ENCODE data around the gene GMPR2. TPM values are rescaled to one million over a fixed set of nuclear protein-coding genes. Genes with fewer than 3 reads are reported as not detected.

GMPR2 gene
- total and polyA plus RNA-seq, 2 experiments from 2014 or later, result 60.6 to 70.6 TPM

GRCh38 chr14:24249230-24250021, 16.7 kb downstream of the GMPR2 start:
- Histone ChIP-seq H3F3A (replicated peaks; ENCODE audit: low read depth) (no peaks in the 10 kb centered on the region), H2AFZ (no peak overlapping the region), H3K4me3 (no peak overlapping the region), H3K27me3 (ENCODE audit: insufficient read depth) (no peaks in the 10 kb centered on the region), H3K36me3 (ENCODE audit: insufficient read depth) (no peaks in the 10 kb centered on the region), H3K9me2 (ENCODE audit: insufficient read depth) (no peaks in the 10 kb centered on the region), H3K4me2 (no peak overlapping the region), H3K79me2 (replicated peaks; ENCODE audit: insufficient read depth) (no peaks in the 10 kb centered on the region), H3K4me1 (ENCODE audit: insufficient read depth) (no peaks in the 10 kb centered on the region), H4K20me1 (replicated peaks; ENCODE audit: insufficient read depth) (no peaks in the 10 kb centered on the region), H3K27ac (ENCODE audit: low read depth) (no peak overlapping the region)
- TF ChIP-seq ZNF331 (CRISPR knock-in tag; IDR thresholded peaks at IDR 0.05; ENCODE audit: low read depth) (no peak), ETS1 (IDR thresholded peaks at IDR 0.05) (no peak), EZH2 (IDR thresholded peaks at IDR 0.05; ENCODE audit: low read depth, unreplicated experiment) (no peak), NANOG (IDR thresholded peaks at IDR 0.05; ENCODE audit: borderline replicate concordance) (no peak), ZNF462 (CRISPR knock-in tag; IDR thresholded peaks at IDR 0.05) (no peak), EZH2phosphoT487 (IDR thresholded peaks at IDR 0.05; ENCODE audit: unreplicated experiment) (no peak), CTCF (conservative IDR thresholded peaks at IDR 0.05; ENCODE audit: low read depth in 2 of 2) (no peak), CREB1 (CRISPR knock-in tag; IDR thresholded peaks at IDR 0.05; ENCODE audit: low read depth) (no peak), ZNF114 (CRISPR knock-in tag; IDR thresholded peaks at IDR 0.05) (no peak), POLR2AphosphoS5 (IDR thresholded peaks at IDR 0.05; ENCODE audit: low read depth) (no peak), JUNB (IDR thresholded peaks at IDR 0.05; ENCODE audit: unreplicated experiment) (no peak), STAT1 (IDR thresholded peaks at IDR 0.05; ENCODE audit: unreplicated experiment) (no peak), REST (IDR thresholded peaks at IDR 0.05; ENCODE audit: unreplicated experiment) (no peak)
- peaks cover 6% of the 10 kb centered on the region for H3K27me3 Mint-ChIP-seq (ENCODE audit: insufficient read depth, low read depth, poor library complexity)
- ATAC-seq (no peak), DNase-seq (ENCODE audit: low spot score) (no peak)
- H3K4me1 Mint-ChIP-seq, result peaks cover 2% of the 10 kb centered on the region; the same call in 1 of the 3 replicates
- H3K4me3 Mint-ChIP-seq, result no peak overlapping the region
- no peaks in the 10 kb centered on the region for H3K36me3 Mint-ChIP-seq (ENCODE audit: low read depth)
- no peak overlapping the region for H3K27ac Mint-ChIP-seq
- no peaks in the 10 kb centered on the region for H3K9me3 Mint-ChIP-seq
